Ishikawa (cell line): ENCODE measurements around the gene LMO2.

Experiments used
- CEBPB ChIP-seq: IDR thresholded peaks from 2 replicates; pipeline ENCODE4 v1.6.1; 2012
- CREB1 ChIP-seq: IDR thresholded peaks from 2 replicates; pipeline ENCODE4 v1.6.1; 2012; ENCODE audit warnings: low read depth
- EGR1 ChIP-seq: IDR thresholded peaks from 2 replicates; pipeline ENCODE4 v1.6.1; 2012
- EP300 ChIP-seq: IDR thresholded peaks from 2 replicates; pipeline ENCODE4 v1.6.1; 2012; ENCODE audit warnings: borderline replicate concordance
- FOXM1 ChIP-seq: IDR thresholded peaks from 2 replicates; pipeline ENCODE4 v1.6.1; 2012; ENCODE audit warnings: low read depth, borderline replicate concordance
- MAX ChIP-seq: IDR thresholded peaks from 2 replicates; pipeline ENCODE4 v1.6.1; 2012
- NFIC ChIP-seq: IDR thresholded peaks from 2 replicates; pipeline ENCODE4 v1.6.1; 2012
- RAD21 ChIP-seq: IDR thresholded peaks from 2 replicates; pipeline ENCODE4 v1.6.1; 2012; ENCODE audit warnings: low read depth
- REST ChIP-seq: IDR thresholded peaks from 2 replicates; pipeline ENCODE4 v1.6.1; 2012; ENCODE audit warnings: low read depth, mild to moderate bottlenecking
- TAF1 ChIP-seq: IDR thresholded peaks from 2 replicates; pipeline ENCODE4 v1.6.1; 2012; ENCODE audit warnings: low read depth, mild to moderate bottlenecking
- TCF12 ChIP-seq: IDR thresholded peaks from 2 replicates; pipeline ENCODE4 v1.6.1; 2012; ENCODE audit warnings: low read depth
- TEAD4 ChIP-seq: IDR thresholded peaks from 2 replicates; pipeline ENCODE4 v1.6.1; 2012
- USF1 ChIP-seq: IDR thresholded peaks from 2 replicates; pipeline ENCODE4 v1.6.1; 2012
- YY1 ChIP-seq: IDR thresholded peaks from 2 replicates; pipeline ENCODE4 v1.6.1; 2012; ENCODE audit warnings: low read depth
- ZBTB7A ChIP-seq: IDR thresholded peaks from 2 replicates; pipeline ENCODE4 v1.6.1; 2012; ENCODE audit warnings: low read depth

The LMO2 gene

GRCh38 chr11:33909150-33909549 is 17.3 kb upstream of the LMO2 start:
- TF ChIP-seq EP300 (no peak), REST (no peak), TEAD4 (no peak)

- TF ChIP-seq USF1 (no peak), TCF12 (no peak), CREB1 (no peak), RAD21 (no peak), NFIC (no peak), ZBTB7A (no peak), REST (no peak), TEAD4 (no peak), EP300 (no peak), FOXM1 (no peak), MAX (no peak), CEBPB (no peak), TAF1 (no peak), YY1 (no peak), EGR1 (no peak)
Observed at GRCh38 chr11:33907421-33907820, 15.5 kb upstream of the LMO2 start.

- TF ChIP-seq RAD21 (no peak), ZBTB7A (no peak), MAX (no peak), CEBPB (no peak), FOXM1 (no peak), TCF12 (no peak), EGR1 (no peak), YY1 (no peak), TAF1 (no peak), CREB1 (no peak)
Observed at GRCh38 chr11:33906484-33907186, 14.8 kb upstream of the LMO2 start.

- TF ChIP-seq EP300: no peak
- no peak for TF ChIP-seq USF1
- TF ChIP-seq TAF1: no peak
- no peak for TF ChIP-seq CREB1
- no peak for TF ChIP-seq FOXM1
- TF ChIP-seq YY1: no peak
- no peak for TF ChIP-seq ZBTB7A
- no peak for TF ChIP-seq NFIC
- TF ChIP-seq TCF12: no peak
- TF ChIP-seq CEBPB: no peak
- TF ChIP-seq MAX: no peak
- no peak for TF ChIP-seq TEAD4
- TF ChIP-seq RAD21: no peak
- TF ChIP-seq EGR1: no peak
- no peak for TF ChIP-seq REST
Observed at GRCh38 chr11:33904102-33904501, 12.2 kb upstream of the LMO2 start.
